Daoy (cell line): ENCODE results near the gene SRC. TPM values are rescaled to one million over a fixed set of nuclear protein-coding genes. Genes with fewer than 3 reads are reported as not detected.
"Not testable (repeated sequence)": the region's sequence is repeated elsewhere in the genome, so short reads cannot be mapped to it uniquely, and the experiment has no call there.

Source experiments
- DNase-seq: peaks from one replicate; pipeline ENCODE4 v3.0.0-alpha.2; 2015; ENCODE audit warnings: low read depth
- total RNA-seq: library from RNA; depleted of rRNA; stranded (reverse); fragments of >200 nt; shearing (Covaris generic); gene quantifications from 2 replicates; pipeline ENCODE4 v1.2.3, GENCODE V29; 2014

SRC gene
- total RNA-seq, 1 experiment from 2014 or later: 9.5 TPM

DNA sequence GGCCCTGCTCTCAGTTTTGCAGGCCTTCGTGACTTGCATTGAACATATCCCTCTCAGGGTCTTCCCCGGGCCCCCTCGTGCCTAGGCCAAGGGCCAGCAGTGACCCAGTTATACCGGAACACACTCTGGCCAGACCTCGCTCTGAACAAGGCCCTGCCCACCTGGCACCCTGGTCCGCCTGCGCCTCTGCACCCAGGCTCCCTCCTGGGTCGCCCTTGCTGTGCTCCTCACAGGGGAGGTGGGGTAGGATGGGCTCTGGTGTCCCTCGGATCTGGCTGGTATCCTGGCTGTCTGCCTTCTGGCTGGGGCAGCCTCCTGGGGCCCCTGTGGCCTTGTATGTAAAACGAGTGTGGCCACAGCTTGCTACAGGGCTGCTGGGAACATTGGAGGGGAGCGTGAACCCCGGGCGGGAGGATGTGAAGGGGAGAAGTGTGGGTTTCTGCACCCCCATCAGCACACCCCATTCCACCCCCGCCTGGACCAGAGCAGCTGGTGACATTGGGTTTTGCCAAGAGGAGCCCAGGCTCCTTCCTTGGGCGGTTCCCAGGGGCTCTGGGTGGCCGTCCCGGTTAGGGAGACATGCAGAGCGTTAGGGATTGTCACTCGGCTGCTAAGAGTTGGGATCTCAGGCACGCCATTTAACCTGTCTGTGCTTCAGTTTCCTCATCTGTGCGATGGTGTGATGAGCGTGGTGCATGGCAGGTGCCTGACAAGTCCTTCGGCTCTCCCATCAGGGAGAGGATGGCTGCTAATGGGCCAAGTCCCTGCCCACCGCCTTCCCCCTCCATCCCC is 17.5 kb downstream of the SRC start:
- no peak for DNase-seq

GRCh38 chr20:37364013-37364926 is 18.3 kb downstream of the SRC start:
- no peak for DNase-seq

- DNase-seq: no peak
Measured at GRCh38 chr20:37364927-37365272, 19.0 kb downstream of the SRC start.

DNA sequence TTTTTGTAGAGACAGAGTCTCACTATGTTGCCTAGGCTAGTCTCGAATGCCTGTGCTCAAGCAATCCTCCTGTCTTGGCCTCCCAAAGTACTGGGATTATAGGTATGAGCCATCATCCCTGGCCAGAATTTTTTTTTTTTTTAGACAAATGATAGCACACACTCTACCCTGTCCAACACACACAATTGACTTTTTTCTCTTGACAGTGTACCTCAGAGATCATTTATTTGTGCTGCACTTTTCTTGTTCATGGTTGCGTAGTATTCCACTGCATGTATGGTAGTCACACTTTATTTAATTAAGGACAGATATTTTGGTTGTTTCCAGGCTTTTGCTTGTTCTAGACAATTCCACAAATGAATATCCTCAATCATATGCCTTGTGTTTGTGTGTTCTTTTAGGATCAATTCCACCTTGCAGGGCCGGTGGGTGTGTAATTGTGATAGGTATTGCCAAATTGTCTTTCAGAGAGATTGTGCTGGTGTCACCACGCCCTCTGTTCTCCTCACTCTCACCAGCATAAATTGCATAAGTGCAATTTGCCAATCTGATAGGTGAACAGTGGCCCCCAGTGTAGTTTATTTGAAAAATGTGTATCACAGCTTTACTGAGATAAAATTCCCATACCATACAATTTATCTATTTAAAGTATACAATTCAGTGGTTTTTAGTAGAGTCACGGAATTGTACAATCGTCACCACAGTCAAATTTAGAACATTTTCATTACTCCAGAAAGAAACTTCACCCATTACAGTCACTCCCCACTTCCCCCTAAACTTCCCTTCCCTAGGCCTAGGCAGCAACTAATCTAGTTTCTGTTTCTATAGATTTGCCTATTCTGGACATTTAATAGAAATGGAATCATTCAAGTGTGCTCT is 20.1 kb downstream of the SRC start:
- DNase-seq: no peak

DNA sequence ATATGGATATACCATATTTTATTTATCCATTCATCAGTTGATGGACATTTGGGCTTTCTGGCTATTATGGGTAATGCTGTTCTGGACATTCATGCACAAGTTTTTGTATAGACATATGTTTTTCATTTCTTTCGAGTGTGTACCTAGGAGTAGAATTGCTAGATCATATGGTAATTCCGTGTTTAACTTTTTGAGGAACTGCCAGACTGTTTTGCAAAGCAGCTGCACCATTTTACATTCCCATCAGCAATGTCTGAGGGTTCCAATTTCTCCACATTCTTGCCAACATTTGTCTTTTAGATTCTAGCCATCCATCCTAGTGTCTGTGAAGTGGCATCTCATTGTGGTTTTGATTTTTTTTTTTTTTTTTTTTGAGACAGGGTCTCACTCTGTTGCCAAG is 20.8 kb downstream of the SRC start:
- DNase-seq: no peak

GRCh38 chr20:37369846-37370245 is 23.9 kb downstream of the SRC start:
- DNase-seq: no peak

DNA sequence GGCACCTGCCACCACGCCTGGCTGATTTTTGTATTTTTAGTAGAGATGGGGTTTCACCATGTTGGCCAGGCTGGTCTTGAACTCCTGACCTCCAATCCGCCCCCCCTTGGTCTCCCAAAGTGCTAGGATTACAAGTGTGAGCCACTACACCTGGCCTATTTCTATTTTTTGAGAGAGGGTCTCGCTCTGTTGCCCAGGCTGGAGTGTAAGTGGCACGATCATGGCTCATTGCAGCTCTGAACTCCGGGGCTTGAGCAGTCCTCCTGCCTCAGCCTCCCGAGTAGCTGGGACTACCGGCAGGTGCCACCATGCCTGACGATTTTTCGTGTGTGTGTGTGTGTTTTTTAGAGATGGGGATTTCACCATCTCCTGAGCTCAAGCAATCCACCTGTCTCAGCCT is 25.9 kb downstream of the SRC start:
- DNase-seq: not testable (repeated sequence)

GRCh38 chr20:37372441-37372840 is 26.5 kb downstream of the SRC start:
- no peak for DNase-seq

DNA sequence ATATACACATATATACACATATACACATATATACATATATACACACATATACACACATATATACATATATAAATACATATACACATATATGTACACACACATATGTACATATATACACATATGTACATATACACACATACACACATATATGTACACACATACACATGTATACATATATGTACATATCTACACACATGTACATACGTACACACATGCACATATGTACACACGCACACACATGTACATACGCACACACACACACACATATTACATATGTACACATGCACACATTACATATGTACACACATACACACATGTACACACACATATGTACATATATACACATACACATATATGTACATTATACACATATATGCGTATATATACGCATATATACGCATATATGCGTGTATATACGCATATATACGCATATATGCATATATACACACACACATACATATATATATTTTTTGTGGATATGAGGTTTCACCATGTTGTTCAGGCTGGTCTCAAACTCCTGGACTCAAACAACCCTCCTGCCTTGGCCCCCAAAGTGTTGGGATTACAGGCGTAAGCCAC is 27.2 kb downstream of the SRC start:
- no peak for DNase-seq

DNA sequence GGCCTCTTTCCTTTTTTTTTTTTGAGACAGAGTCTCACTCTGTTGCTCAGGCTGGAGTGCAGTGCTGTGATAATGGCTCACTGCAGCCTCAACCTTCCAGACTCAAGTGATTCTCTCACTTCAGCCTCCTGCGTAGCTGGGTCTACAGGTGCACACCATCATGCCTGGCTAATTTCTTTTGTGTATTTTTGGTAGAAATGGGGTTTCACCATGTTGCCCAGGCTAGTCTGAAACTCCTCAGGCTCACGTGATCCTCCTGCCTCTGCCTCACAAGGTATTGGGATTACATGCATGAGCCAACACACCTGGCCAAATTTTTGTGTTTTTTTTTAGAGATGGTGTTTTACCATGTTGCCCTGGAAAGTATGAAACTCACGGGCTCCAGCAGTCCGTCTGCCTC is 29.3 kb downstream of the SRC start:
- DNase-seq: no peak

GRCh38 chr20:37376324-37376723 is 30.4 kb downstream of the SRC start:
- DNase-seq: no peak

- DNase-seq: no peak
Measured at GRCh38 chr20:37376791-37377190, 30.9 kb downstream of the SRC start.

DNA sequence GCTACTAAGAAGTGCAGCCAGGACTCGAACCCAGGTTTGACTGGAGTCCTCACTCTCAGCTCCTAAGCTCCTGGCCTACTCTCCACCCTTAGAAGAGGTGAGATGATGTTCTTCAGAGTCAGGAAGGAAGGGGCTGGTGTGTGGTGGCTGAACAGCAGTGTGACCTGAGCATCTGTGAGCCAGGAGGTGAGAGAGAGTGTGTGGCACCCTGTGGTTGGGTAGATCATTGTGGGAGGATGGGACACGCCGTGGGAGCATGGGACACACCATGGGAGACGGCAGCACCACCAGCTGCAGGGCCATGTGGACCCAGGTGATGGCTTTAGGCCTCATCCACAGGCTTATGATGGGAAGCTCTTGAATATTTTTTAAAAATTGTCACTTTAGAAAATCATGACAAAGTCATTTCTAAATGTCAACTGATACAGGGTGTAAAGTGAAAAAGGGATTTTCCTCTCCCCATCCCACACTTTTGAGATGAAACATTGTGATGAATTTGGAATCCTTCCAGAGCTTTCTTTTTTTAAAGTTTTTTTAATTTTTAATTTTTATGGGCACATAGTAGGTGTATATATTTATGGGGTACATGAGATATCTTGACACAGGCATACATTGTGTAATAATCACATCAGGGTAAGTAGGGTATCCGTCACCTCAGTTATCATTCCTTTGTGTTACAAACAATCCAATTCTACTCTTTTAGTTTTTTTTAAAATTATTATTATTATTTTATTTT is 31.6 kb downstream of the SRC start:
- no peak for DNase-seq

DNA sequence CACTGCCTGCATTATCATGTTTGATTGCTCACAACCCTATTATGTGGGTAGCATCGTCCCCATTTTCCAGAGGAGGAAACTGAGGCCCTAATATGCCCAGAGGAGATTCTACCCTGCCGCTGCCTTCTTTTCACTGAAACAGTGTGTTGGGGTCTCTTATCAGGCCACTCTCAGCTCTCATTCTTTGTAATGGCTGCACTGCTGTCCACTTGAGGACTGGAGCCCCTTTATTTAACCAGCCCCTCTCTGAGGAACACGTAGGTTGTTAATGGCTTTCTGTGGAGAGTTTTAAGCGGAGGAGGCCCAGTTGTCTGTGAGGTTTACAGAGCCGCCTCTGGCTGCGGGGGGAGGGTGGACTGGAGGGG is 32.5 kb downstream of the SRC start:
- no peak for DNase-seq

- DNase-seq: peak; percentile 83
Measured at GRCh38 chr20:37378785-37379598, 33.1 kb downstream of the SRC start.

- peak; percentile 39 for DNase-seq
Measured at GRCh38 chr20:37379967-37380828, 34.3 kb downstream of the SRC start.

- DNase-seq: no peak
Measured at GRCh38 chr20:37380864-37381579, 35.1 kb downstream of the SRC start.
